Transverse colon (tissue), 4 donors: ENCODE data around the gene MRGPRD. TPM values are rescaled to one million over a fixed set of nuclear protein-coding genes. Genes with fewer than 3 reads are reported as not detected.
A peak's percentile ranks its signal among the peaks of the same experiment; 100 is the strongest.

Source experiments
- DNase-seq: peaks from one replicate; pipeline ENCODE4 v3.0.0-alpha.2; 2019
- H3K27ac ChIP-seq, 4 donors: fragments of 200-600 bp; sonication (generic); 2 replicates each; pipeline ENCODE4 v1.5.1; 2016 to 2018; ENCODE audit warnings: inconsistent platforms in 4 of 4
- H3K27me3 ChIP-seq: fragments of 200-600 bp; sonication (generic); 2 replicates; pipeline ENCODE4 v1.5.1; 2017; ENCODE audit warnings: inconsistent platforms
- H3K36me3 ChIP-seq, 4 donors: fragments of 200-600 bp; sonication (generic); 2 replicates each; pipeline ENCODE4 v1.5.1; 2017 to 2019; ENCODE audit warnings: inconsistent platforms in 4 of 4
- H3K4me1 ChIP-seq, 4 donors: fragments of 200-600 bp; sonication (generic); 2 replicates each; pipeline ENCODE4 v1.5.1; 2017 to 2020; ENCODE audit warnings: inconsistent platforms in 4 of 4
- H3K4me3 ChIP-seq, 4 donors: fragments of 200-600 bp; sonication (generic); 1 replicate in 1 of 4; 2 replicates in 3 of 4; pipeline versions ENCODE4 v1.5.1 to v1.6.1; 2017 to 2019; ENCODE audit warnings: inconsistent platforms in 4 of 4
- H3K9me3 ChIP-seq, 2 donors: fragments of 200-600 bp; sonication (generic); 2 replicates each; pipeline ENCODE4 v1.5.1; 2017 to 2019; ENCODE audit warnings: inconsistent platforms in 2 of 2
- CTCF ChIP-seq, 5 experiments: fragments of 200-600 bp in 3 of 5; fragments of 450-650 bp in 2 of 5; sonication (generic) in 3 of 5; IDR thresholded peaks; 1 replicate in 2 of 5; 2 replicates in 3 of 5; pipeline ENCODE4 v1.5.1; 2016 to 2017; ENCODE audit warnings: antibody characterized with exemption in 5 of 5, inconsistent platforms in 3 of 5, mild to moderate bottlenecking in 2 of 5, moderate library complexity in 1 of 5
- EP300 ChIP-seq: sonication (generic); formaldehyde crosslinking; IDR thresholded peaks from one replicate; pipeline ENCODE4 v1.6.1; 2017; ENCODE audit warnings: antibody characterized with exemption, low read depth
- POLR2A ChIP-seq: fragments of 450-650 bp; IDR thresholded peaks from one replicate; pipeline ENCODE4 v1.6.1; 2016; ENCODE audit warnings: antibody characterized with exemption, mild to moderate bottlenecking, moderate library complexity
- POLR2AphosphoS5 ChIP-seq, 3 donors: sonication (generic); formaldehyde crosslinking; IDR thresholded peaks; one replicate each; pipeline ENCODE4 v1.6.1; 2016; ENCODE audit warnings: antibody characterized with exemption in 3 of 3
- WGBS, 2 donors: methylation state at CpG; one replicate each; pipeline ENCODE4 v1.1.5; 2018; ENCODE audit warnings: low coverage in 1 of 2; 5-methylcytosine and 5-hydroxymethylcytosine counted together
- in situ Hi-C, 4 donors: fragments of 200-750 bp; cut with MboI; loops; one replicate each; pipeline versions ENCODE4 v1.15.0 to v1.15.1; 2017; ENCODE audit warnings: low sequenced_read_pairs in 3 of 4, low pct_ligation_motif_present in 1 of 4, low pct_unique_long_range_greater_than_20kb in 1 of 4
- intact Hi-C: fragments of 100-400 bp; cut with DNase I; formaldehyde crosslinking; loops from one replicate; pipeline ENCODE4 v1.15.1; 2023; ENCODE audit warnings: low total_unique reads
- total RNA-seq, 4 donors: library from RNA; depleted of rRNA; stranded (reverse); fragments of >200 nt; gene quantifications; one replicate each; pipeline ENCODE4 v1.1.0, GENCODE V29; 2016

MRGPRD gene
- total RNA-seq, 4 donors from 2014 or later: not detected

- WGBS, 2 donors: 83 to 93% methylated on average over 1 to 13 of the region's 13 CpGs
- Histone ChIP-seq H3K4me1 (no peaks in the 10 kb centered on the region), H3K36me3 (peaks cover 0 to 19% (median 6%) of the 10 kb centered on the region in 4 donors), H3K27me3 (no peaks in the 10 kb centered on the region), H3K4me3 (no peak overlapping the region), H3K27ac (peak overlapping the region; percentile 52 to 83 (median 70)), H3K9me3 (no peaks in the 10 kb centered on the region)
- in situ Hi-C loops: no loop called here
- intact Hi-C loops: no loop called here
- no peak for TF ChIP-seq CTCF (IDR thresholded peaks at IDR 0.05)
- no peak for TF ChIP-seq POLR2AphosphoS5 (IDR thresholded peaks at IDR 0.05)
- TF ChIP-seq POLR2A: no peak
- DNase-seq: no peak
Measured at GRCh38 chr11:68934666-68935065, 46.1 kb downstream of the MRGPRD start.

- H3K36me3 ChIP-seq: peaks cover 0 to 23% (median 8%) of the 10 kb centered on the region in 4 donors
- 94 to 96% methylated on average over 5 to 12 of the region's 12 CpGs for WGBS, 2 donors
- in situ Hi-C loops: no loop called here
Measured at GRCh38 chr11:68934321-68934645, 46.5 kb downstream of the MRGPRD start.

GRCh38 chr11:68933605-68934320, 47.0 kb downstream of the MRGPRD start:
- H3K4me1 ChIP-seq: peaks cover 0 to 4% (median 0%) of the 10 kb centered on the region in 4 donors
- H3K4me3 ChIP-seq: no peak overlapping the region
- H3K36me3 ChIP-seq: peaks cover 0 to 28% (median 8%) of the 10 kb centered on the region in 4 donors
- in situ Hi-C loops (no loop called here), intact Hi-C loops (no loop called here)
- H3K27me3 ChIP-seq: no peaks in the 10 kb centered on the region
- TF ChIP-seq CTCF (IDR thresholded peaks at IDR 0.05): no peak
- no peak for TF ChIP-seq POLR2A
- TF ChIP-seq EP300: no peak
- no peaks in the 10 kb centered on the region for H3K9me3 ChIP-seq
- no peak for DNase-seq
- WGBS, 2 donors: 71 to 82% methylated on average over 5 to 17 of the region's 17 CpGs
- peak overlapping the region; percentile 53 to 83 (median 70) for H3K27ac ChIP-seq

More at GRCh38 chr11:68934321-68934645, 46.5 kb downstream of the MRGPRD start:
- intact Hi-C loops: no loop called here
- no peaks in the 10 kb centered on the region for H3K9me3 ChIP-seq
- no peaks in the 10 kb centered on the region for H3K4me1 ChIP-seq
- H3K4me3 ChIP-seq: no peak overlapping the region
- H3K27me3 ChIP-seq: no peaks in the 10 kb centered on the region
- peak overlapping the region; percentile 52 to 83 (median 70) for H3K27ac ChIP-seq
- no peak for TF ChIP-seq EP300
- TF ChIP-seq POLR2AphosphoS5 (IDR thresholded peaks at IDR 0.05): no peak
- TF ChIP-seq POLR2A: no peak
- TF ChIP-seq CTCF (IDR thresholded peaks at IDR 0.05): no peak
- no peak for DNase-seq

- 95% methylated on average over 20 of the region's 24 CpGs; no CpG with 5 or more reads in 1 of the 2 donors for WGBS, 2 donors
- TF ChIP-seq EP300 (no peak), CTCF (IDR thresholded peaks at IDR 0.05) (no peak), POLR2AphosphoS5 (IDR thresholded peaks at IDR 0.05) (no peak), POLR2A (no peak)
- H3K9me3 ChIP-seq: no peaks in the 10 kb centered on the region
- intact Hi-C loops: no loop called here
- H3K36me3 ChIP-seq: peaks cover 0 to 28% (median 8%) of the 10 kb centered on the region in 4 donors
- no peaks in the 10 kb centered on the region for H3K27me3 ChIP-seq
- no peak overlapping the region for H3K4me3 ChIP-seq
- in situ Hi-C loops: no loop called here
- DNase-seq: no peak
- peak overlapping the region; percentile 53 to 83 (median 70) for H3K27ac ChIP-seq
- peaks cover 0 to 10% (median 5%) of the 10 kb centered on the region in 4 donors for H3K4me1 ChIP-seq
Measured at GRCh38 chr11:68932933-68933577, 47.7 kb downstream of the MRGPRD start.
